ENCODE data around the gene CALHM3.

The CALHM3 gene

GRCh38 chr10:103473261-103473671, 5.8 kb downstream of the CALHM3 start:
- TF ChIP-seq POU6F1 (CRISPR knock-in tag; IDR thresholded peaks at IDR 0.05; ENCODE audit: borderline replicate concordance, low read depth) = no peak
- ATAC-seq = no peak

- TF ChIP-seq ZNF8 (CRISPR knock-in tag; IDR thresholded peaks at IDR 0.05) (no peak), POU6F1 (CRISPR knock-in tag; IDR thresholded peaks at IDR 0.05; ENCODE audit: borderline replicate concordance, low read depth) (no peak), PPARA (CRISPR knock-in tag; IDR thresholded peaks at IDR 0.05; ENCODE audit: borderline replicate concordance) (no peak), BACH2 (CRISPR knock-in tag; IDR thresholded peaks at IDR 0.05; ENCODE audit: borderline replicate concordance) (no peak), ZC3H10 (CRISPR knock-in tag; IDR thresholded peaks at IDR 0.05) (no peak), ZFP30 (CRISPR knock-in tag; IDR thresholded peaks at IDR 0.05) (no peak), CSRNP3 (CRISPR knock-in tag; IDR thresholded peaks at IDR 0.05) (no peak)
- ATAC-seq = no peak
These were observed 7.0 kb downstream of the CALHM3 start for GRCh38 chr10:103472005-103472404.

- TF ChIP-seq CREB5 (CRISPR knock-in tag; IDR thresholded peaks at IDR 0.05; ENCODE audit: low read depth) = no peak
- no peak for TF ChIP-seq PPARA (CRISPR knock-in tag; IDR thresholded peaks at IDR 0.05; ENCODE audit: borderline replicate concordance)
- no peak for TF ChIP-seq CSDC2 (CRISPR knock-in tag; IDR thresholded peaks at IDR 0.05)
- ATAC-seq = no peak; the same call in 2 of the 3 replicates
These were observed 8.0 kb downstream of the CALHM3 start for GRCh38 chr10:103470761-103471653.

- no peak for TF ChIP-seq PPARA (CRISPR knock-in tag; IDR thresholded peaks at IDR 0.05; ENCODE audit: borderline replicate concordance)
- no peak for TF ChIP-seq CSRNP3 (CRISPR knock-in tag; IDR thresholded peaks at IDR 0.05)
- TF ChIP-seq ISL1 (CRISPR knock-in tag; IDR thresholded peaks at IDR 0.05) = no peak
- TF ChIP-seq BACH2 (CRISPR knock-in tag; IDR thresholded peaks at IDR 0.05; ENCODE audit: borderline replicate concordance) = no peak
- TF ChIP-seq CREB5 (CRISPR knock-in tag; IDR thresholded peaks at IDR 0.05; ENCODE audit: low read depth) = no peak
- no peak for TF ChIP-seq ZC3H10 (CRISPR knock-in tag; IDR thresholded peaks at IDR 0.05)
- ATAC-seq = no peak
These were observed 9.8 kb downstream of the CALHM3 start for GRCh38 chr10:103469201-103469600.

- ATAC-seq = no peak
- no peak for TF ChIP-seq ZFP30 (CRISPR knock-in tag; IDR thresholded peaks at IDR 0.05)
- no peak for TF ChIP-seq POU6F1 (CRISPR knock-in tag; IDR thresholded peaks at IDR 0.05; ENCODE audit: borderline replicate concordance, low read depth)
- no peak for TF ChIP-seq TCF4 (CRISPR knock-in tag; IDR thresholded peaks at IDR 0.05; ENCODE audit: borderline replicate concordance)
- no peak for TF ChIP-seq ZNF565 (CRISPR knock-in tag; conservative IDR thresholded peaks at IDR 0.05; ENCODE audit: low read depth)
- TF ChIP-seq PATZ1 (CRISPR knock-in tag; IDR thresholded peaks at IDR 0.05; ENCODE audit: borderline replicate concordance) = no peak
- no peak for TF ChIP-seq ARNTL (CRISPR knock-in tag; IDR thresholded peaks at IDR 0.05; ENCODE audit: borderline replicate concordance, low read depth)
- no peak for TF ChIP-seq CSRNP3 (CRISPR knock-in tag; IDR thresholded peaks at IDR 0.05)
- no peak for TF ChIP-seq SNAI2 (CRISPR knock-in tag; IDR thresholded peaks at IDR 0.05)
- no peak for TF ChIP-seq OSR1 (CRISPR knock-in tag; IDR thresholded peaks at IDR 0.05)
- no peak for TF ChIP-seq ISL1 (CRISPR knock-in tag; IDR thresholded peaks at IDR 0.05)
- no peak for TF ChIP-seq ZNF8 (CRISPR knock-in tag; IDR thresholded peaks at IDR 0.05)
These were observed 11.6 kb downstream of the CALHM3 start for GRCh38 chr10:103467406-103467805.
